A549 (cell line): ENCODE data around the gene ARHGEF11. TPM values are rescaled to one million over a fixed set of nuclear protein-coding genes. Genes with fewer than 3 reads are reported as not detected.
A peak's percentile ranks its signal among the peaks of the same experiment; 100 is the strongest.

Source experiments
- ATAC-seq, 2 experiments: fragments of 200-7000 bp in 1 of 2; fragments of >200 bp in 1 of 2; cut with Nextera tagmentation in 1 of 2; cut with Tn5 transposase in 1 of 2; 3 replicates each; pipeline versions ENCODE4 v1.8.0 to v1.9.1; 2018 to 2020; ENCODE audit warnings: mild to moderate bottlenecking in 1 of 2, moderate library complexity in 1 of 2
- CTCF ChIA-PET: fragments of 300-600 bp; sonication (Branson Sonifier 250); formaldehyde crosslinking; extraction: SDS; loops from one replicate; lab custom pipeline; 2021; ENCODE audit warnings: antibody characterized with exemption, inconsistent platforms; lab: Yijun Ruan, JAX
- POLR2A ChIA-PET: fragments of 350-600 bp; formaldehyde crosslinking; extraction: SDS; loops from one replicate; lab custom pipeline; 2021; ENCODE audit warnings: antibody characterized with exemption, inconsistent platforms; lab: Yijun Ruan, JAX
- DNase-seq, 2 experiments: peaks; one replicate each; pipeline versions ENCODE4 v3.0.0 to v3.0.0-alpha.2; 2011 to 2016; ENCODE audit warnings: low read depth in 1 of 2, low spot score in 1 of 2
- FAIRE-seq: peaks from 2 replicates; lab custom pipeline; 2011; peaks lifted over from hg19 to GRCh38; lab: Jason Lieb, UNC
- H3K27ac ChIP-seq, 2 experiments: fragments of >200 bp; sonication (Bioruptor Twin); formaldehyde crosslinking; 3 replicates each; pipeline ENCODE4 v1.5.1; 2016 to 2017
- H3K4me1 ChIP-seq: fragments of >200 bp; sonication (Bioruptor Twin); formaldehyde crosslinking; 3 replicates; pipeline ENCODE4 v1.6.1; 2016
- H3K4me2 ChIP-seq: fragments of >200 bp; sonication (Bioruptor Twin); formaldehyde crosslinking; 3 replicates; pipeline ENCODE4 v1.6.1; 2016
- H3K4me3 ChIP-seq: fragments of >200 bp; sonication (Bioruptor Twin); formaldehyde crosslinking; 3 replicates; pipeline ENCODE4 v1.5.1; 2016
- H3K9me3 ChIP-seq: fragments of >200 bp; sonication (Bioruptor Twin); formaldehyde crosslinking; 3 replicates; pipeline ENCODE4 v1.6.1; 2016
- CTCF ChIP-seq: fragments of >200 bp; sonication (Bioruptor Twin); formaldehyde crosslinking; IDR thresholded peaks from 3 replicates; pipeline ENCODE4 v1.5.1; 2016
- EP300 ChIP-seq, 2 experiments: fragments of >200 bp; sonication (Bioruptor Twin); formaldehyde crosslinking; IDR thresholded peaks; 2 replicates in 1 of 2; 3 replicates in 1 of 2; pipeline ENCODE4 v1.6.1; 2016 to 2017
- HEYL ChIP-seq: fragments of 250-450 bp; sonication (Bioruptor Pico); IDR thresholded peaks from 2 replicates; pipeline ENCODE4 v1.8.0; 2021; ENCODE audit warnings: mild to moderate bottlenecking, moderate library complexity
- JUN ChIP-seq, 2 experiments: fragments of >200 bp; sonication (Bioruptor Twin); formaldehyde crosslinking; IDR thresholded peaks; 2 replicates in 1 of 2; 3 replicates in 1 of 2; pipeline ENCODE4 v1.6.1; 2016 to 2017
- JUNB ChIP-seq: fragments of >200 bp; sonication (Bioruptor Twin); formaldehyde crosslinking; IDR thresholded peaks from 2 replicates; pipeline ENCODE4 v1.6.1; 2016
- KDM1A ChIP-seq: fragments of 200-600 bp; sonication (generic); IDR thresholded peaks from 2 replicates; pipeline ENCODE4 v1.6.1; 2016; ENCODE audit warnings: low read depth, mild to moderate bottlenecking
- NFE2L2 ChIP-seq: fragments of 150-350 bp; conservative IDR thresholded peaks from 2 replicates; pipeline ENCODE4 v1.6.1; 2014; ENCODE audit warnings: low read length
- NPAS2 ChIP-seq: fragments of 250-450 bp; sonication (Bioruptor Pico); IDR thresholded peaks from 2 replicates; pipeline ENCODE4 v1.8.0; 2022; ENCODE audit warnings: mild to moderate bottlenecking, moderate library complexity, borderline replicate concordance
- PBX3 ChIP-seq: IDR thresholded peaks from 2 replicates; pipeline ENCODE4 v1.6.1; 2012
- POLR2A ChIP-seq: IDR thresholded peaks from 2 replicates; pipeline ENCODE4 v1.6.1; 2012; ENCODE audit warnings: mild to moderate bottlenecking, low read length
- RNF2 ChIP-seq: fragments of 200-600 bp; sonication (generic); IDR thresholded peaks from 2 replicates; pipeline ENCODE4 v1.6.1; 2016; ENCODE audit warnings: low read depth, mild to moderate bottlenecking, antibody characterized with exemption, moderate library complexity, borderline replicate concordance
- SREBF2 ChIP-seq: fragments of 450-650 bp; IDR thresholded peaks from 2 replicates; pipeline ENCODE4 v1.6.1; 2014; ENCODE audit warnings: mild to moderate bottlenecking, moderate library complexity
- TFCP2L1 ChIP-seq: fragments of 250-450 bp; sonication (Bioruptor Pico); IDR thresholded peaks from 2 replicates; pipeline ENCODE4 v1.5.0; 2021; ENCODE audit warnings: mild to moderate bottlenecking
- ZC3H11A ChIP-seq: fragments of 450-650 bp; IDR thresholded peaks from 2 replicates; pipeline ENCODE4 v1.6.1; 2014; ENCODE audit warnings: antibody characterized with exemption, mild to moderate bottlenecking
- WGBS: methylation state at CpG from one replicate; pipeline ENCODE4 v1.1.6; 2017; ENCODE audit errors: missing lambda C conversion rate; 5-methylcytosine and 5-hydroxymethylcytosine counted together
- polyA plus RNA-seq, 4 experiments: library from polyadenylated mRNA; depleted of rRNA in 3 of 4; stranded (reverse); fragments of >200 nt; fragmentation: RNase III in 1 of 4; extraction: RNeasy Plus Mini Kit Qiagen cat#74134 plus additional on column Dnase treatment in 1 of 4; gene quantifications; 2 replicates in 3 of 4; 3 replicates in 1 of 4; pipeline ENCODE4 v1.2.3, GENCODE V29; 2011 to 2017
- TF ChIP-seq, protein P1 (sequence below): fragments of 250-450 bp; sonication (Bioruptor Pico); IDR thresholded peaks from 2 replicates; pipeline ENCODE4 v1.5.0; 2021; ENCODE audit warnings: mild to moderate bottlenecking, moderate library complexity, borderline replicate concordance
- TF ChIP-seq, protein P2 (sequence below): fragments of 200-600 bp; sonication (generic); IDR thresholded peaks from 2 replicates; pipeline ENCODE4 v1.6.1; 2016; ENCODE audit warnings: antibody characterized with exemption, mild to moderate bottlenecking, moderate library complexity
- TF ChIP-seq, protein P3 (sequence below): fragments of 150-350 bp; IDR thresholded peaks from 2 replicates; pipeline ENCODE4 v1.6.1; 2014; ENCODE audit warnings: low read depth, mild to moderate bottlenecking, low read length
- TF ChIP-seq, protein P4 (sequence below): IDR thresholded peaks from 2 replicates; pipeline ENCODE4 v1.6.1; 2012; ENCODE audit warnings: low read depth, borderline replicate concordance

The ARHGEF11 gene
- polyA plus RNA-seq, 2 of the 4 experiments (the other 2 are of a cell fraction), result 15.7 to 17.1 TPM

GRCh38 chr1:156899956-156900718 lies 145.4 kb downstream of the ARHGEF11 start:
- no peak for FAIRE-seq
- POLR2A ChIA-PET, result no interaction called here
- WGBS, result 84% methylated on average over 12 of the region's 12 CpGs
- Histone ChIP-seq H3K9me3 (no peaks in the 10 kb centered on the region), H3K27ac (peak overlapping the region in 1 of 2 experiments; percentile 93; a peak in 4 of 6 replicates), H3K4me3 (no peak overlapping the region)
- TF ChIP-seq, protein P1, sequence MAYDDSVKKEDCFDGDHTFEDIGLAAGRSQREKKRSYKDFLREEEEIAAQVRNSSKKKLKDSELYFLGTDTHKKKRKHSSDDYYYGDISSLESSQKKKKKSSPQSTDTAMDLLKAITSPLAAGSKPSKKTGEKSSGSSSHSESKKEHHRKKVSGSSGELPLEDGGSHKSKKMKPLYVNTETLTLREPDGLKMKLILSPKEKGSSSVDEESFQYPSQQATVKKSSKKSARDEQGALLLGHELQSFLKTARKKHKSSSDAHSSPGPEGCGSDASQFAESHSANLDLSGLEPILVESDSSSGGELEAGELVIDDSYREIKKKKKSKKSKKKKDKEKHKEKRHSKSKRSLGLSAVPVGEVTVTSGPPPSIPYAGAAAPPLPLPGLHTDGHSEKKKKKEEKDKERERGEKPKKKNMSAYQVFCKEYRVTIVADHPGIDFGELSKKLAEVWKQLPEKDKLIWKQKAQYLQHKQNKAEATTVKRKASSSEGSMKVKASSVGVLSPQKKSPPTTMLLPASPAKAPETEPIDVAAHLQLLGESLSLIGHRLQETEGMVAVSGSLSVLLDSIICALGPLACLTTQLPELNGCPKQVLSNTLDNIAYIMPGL (CRISPR knock-in tag), result no peak
- no peak for TF ChIP-seq NPAS2 (CRISPR knock-in tag)
- TF ChIP-seq ZC3H11A, result no peak
- no peak for TF ChIP-seq CTCF
- TF ChIP-seq, protein P2, sequence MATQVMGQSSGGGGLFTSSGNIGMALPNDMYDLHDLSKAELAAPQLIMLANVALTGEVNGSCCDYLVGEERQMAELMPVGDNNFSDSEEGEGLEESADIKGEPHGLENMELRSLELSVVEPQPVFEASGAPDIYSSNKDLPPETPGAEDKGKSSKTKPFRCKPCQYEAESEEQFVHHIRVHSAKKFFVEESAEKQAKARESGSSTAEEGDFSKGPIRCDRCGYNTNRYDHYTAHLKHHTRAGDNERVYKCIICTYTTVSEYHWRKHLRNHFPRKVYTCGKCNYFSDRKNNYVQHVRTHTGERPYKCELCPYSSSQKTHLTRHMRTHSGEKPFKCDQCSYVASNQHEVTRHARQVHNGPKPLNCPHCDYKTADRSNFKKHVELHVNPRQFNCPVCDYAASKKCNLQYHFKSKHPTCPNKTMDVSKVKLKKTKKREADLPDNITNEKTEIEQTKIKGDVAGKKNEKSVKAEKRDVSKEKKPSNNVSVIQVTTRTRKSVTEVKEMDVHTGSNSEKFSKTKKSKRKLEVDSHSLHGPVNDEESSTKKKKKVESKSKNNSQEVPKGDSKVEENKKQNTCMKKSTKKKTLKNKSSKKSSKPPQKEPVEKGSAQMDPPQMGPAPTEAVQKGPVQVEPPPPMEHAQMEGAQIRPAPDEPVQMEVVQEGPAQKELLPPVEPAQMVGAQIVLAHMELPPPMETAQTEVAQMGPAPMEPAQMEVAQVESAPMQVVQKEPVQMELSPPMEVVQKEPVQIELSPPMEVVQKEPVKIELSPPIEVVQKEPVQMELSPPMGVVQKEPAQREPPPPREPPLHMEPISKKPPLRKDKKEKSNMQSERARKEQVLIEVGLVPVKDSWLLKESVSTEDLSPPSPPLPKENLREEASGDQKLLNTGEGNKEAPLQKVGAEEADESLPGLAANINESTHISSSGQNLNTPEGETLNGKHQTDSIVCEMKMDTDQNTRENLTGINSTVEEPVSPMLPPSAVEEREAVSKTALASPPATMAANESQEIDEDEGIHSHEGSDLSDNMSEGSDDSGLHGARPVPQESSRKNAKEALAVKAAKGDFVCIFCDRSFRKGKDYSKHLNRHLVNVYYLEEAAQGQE, result no peak
- TF ChIP-seq RNF2, result no peak
- TF ChIP-seq JUN (IDR thresholded peaks at IDR 0.05), result no peak
- TF ChIP-seq JUNB, result no peak
- TF ChIP-seq SREBF2, result no peak
- TF ChIP-seq KDM1A, result no peak
- TF ChIP-seq NFE2L2, result no peak
- TF ChIP-seq, protein P3, sequence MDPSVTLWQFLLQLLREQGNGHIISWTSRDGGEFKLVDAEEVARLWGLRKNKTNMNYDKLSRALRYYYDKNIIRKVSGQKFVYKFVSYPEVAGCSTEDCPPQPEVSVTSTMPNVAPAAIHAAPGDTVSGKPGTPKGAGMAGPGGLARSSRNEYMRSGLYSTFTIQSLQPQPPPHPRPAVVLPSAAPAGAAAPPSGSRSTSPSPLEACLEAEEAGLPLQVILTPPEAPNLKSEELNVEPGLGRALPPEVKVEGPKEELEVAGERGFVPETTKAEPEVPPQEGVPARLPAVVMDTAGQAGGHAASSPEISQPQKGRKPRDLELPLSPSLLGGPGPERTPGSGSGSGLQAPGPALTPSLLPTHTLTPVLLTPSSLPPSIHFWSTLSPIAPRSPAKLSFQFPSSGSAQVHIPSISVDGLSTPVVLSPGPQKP, result no peak
- no peak for TF ChIP-seq EP300 (IDR thresholded peaks at IDR 0.05)
- TF ChIP-seq, all 56 proteins: peak for 0
- ATAC-seq, result no peak
- CTCF ChIA-PET, result interaction anchor here (0.6 to 8.6 kb wide), 9 partner anchors 17 to 241 kb away, joined by 3 to 84 read pairs (median 4); partner anchors contain the start of genes CRABP2, INSRR, LRRC71 and NTRK1
- no peak for DNase-seq
- Histone ChIP-seq H3K4me2 (0 out of 3 replicates have a peak overlapping the region, but pooled peaks have one; percentile 2), H3K4me1 (peaks cover 55% of the 10 kb centered on the region)

DNA sequence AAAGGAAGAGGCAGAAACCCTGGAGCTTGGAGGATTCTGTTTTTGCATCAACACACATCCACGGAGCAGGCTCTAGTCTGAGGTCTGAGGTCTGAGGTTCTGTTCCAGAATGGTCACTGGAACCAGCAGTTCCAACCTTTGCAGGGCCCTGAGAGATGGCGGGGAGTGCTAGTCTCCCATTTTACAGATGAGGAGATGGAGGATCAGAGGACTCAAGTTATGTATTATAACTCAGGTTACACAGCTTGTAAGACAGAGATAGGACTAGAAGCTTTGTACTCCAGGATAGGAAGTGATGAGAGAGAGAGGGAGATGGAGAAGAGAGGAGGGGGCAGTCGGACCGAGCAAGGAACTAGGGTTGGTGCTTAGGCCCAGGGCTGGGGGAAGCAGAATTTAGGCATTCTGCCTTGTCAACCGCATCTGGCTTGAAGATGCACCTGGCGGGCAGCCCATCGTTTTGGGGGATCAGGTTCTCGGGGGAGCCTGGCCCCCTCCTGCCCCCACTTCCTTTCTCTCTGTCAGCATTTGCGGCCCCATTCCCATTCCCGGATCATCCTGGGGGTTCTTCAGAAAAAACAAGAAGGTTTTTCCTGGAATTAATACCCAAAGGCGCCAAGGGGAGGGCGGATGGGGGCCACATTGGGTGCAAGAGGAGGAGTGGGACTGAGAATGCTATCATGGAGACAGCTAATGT lies 146.4 kb downstream of the ARHGEF11 start:
- peak overlapping the region; percentile 88 to 93 for H3K27ac ChIP-seq
- no peak for ATAC-seq
- POLR2A ChIA-PET, result no interaction called here
- H3K4me2 ChIP-seq, result peak overlapping the region; percentile 86
- H3K4me3 ChIP-seq, result no peak overlapping the region
- no peak for DNase-seq
- no peak for TF ChIP-seq HEYL
- TF ChIP-seq TFCP2L1 (CRISPR knock-in tag), result no peak
- no peak for TF ChIP-seq EP300 (IDR thresholded peaks at IDR 0.05)
- TF ChIP-seq, protein P4, sequence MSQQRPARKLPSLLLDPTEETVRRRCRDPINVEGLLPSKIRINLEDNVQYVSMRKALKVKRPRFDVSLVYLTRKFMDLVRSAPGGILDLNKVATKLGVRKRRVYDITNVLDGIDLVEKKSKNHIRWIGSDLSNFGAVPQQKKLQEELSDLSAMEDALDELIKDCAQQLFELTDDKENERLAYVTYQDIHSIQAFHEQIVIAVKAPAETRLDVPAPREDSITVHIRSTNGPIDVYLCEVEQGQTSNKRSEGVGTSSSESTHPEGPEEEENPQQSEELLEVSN, result no peak
- TF ChIP-seq, protein P2, result no peak
- no peak for TF ChIP-seq PBX3
- TF ChIP-seq POLR2A, result no peak
- H3K4me1 ChIP-seq, result peaks cover 65% of the 10 kb centered on the region
- WGBS, result 88% methylated on average over 12 of the region's 12 CpGs
- H3K9me3 ChIP-seq, result no peaks in the 10 kb centered on the region
- FAIRE-seq, result no peak
- CTCF ChIA-PET, result interaction anchor here (1.3 to 8.6 kb wide), 6 partner anchors 18 to 101 kb away, joined by 3 to 84 read pairs (median 16); partner anchors contain the start of genes INSRR, LRRC71 and NTRK1
